Hepatocyte (in vitro differentiated cells): ENCODE data around the gene PCK1.

Experiments used
- CTCF ChIP-seq: fragments of 200-600 bp; sonication (generic); IDR thresholded peaks from 2 replicates; pipeline ENCODE4 v1.5.1; 2016; ENCODE audit warnings: antibody characterized with exemption, mild to moderate bottlenecking; ENCODE audit not compliant: poor library complexity
- EZH2 ChIP-seq: fragments of 200-600 bp; sonication (generic); IDR thresholded peaks from 2 replicates; pipeline ENCODE4 v1.6.1; 2016; ENCODE audit warnings: antibody characterized with exemption, mild to moderate bottlenecking, borderline replicate concordance

- TF ChIP-seq EZH2 (no peak), CTCF (no peak)
Observed at GRCh38 chr20:57536120-57536708, 24.7 kb upstream of the PCK1 start.
